ENCODE measurements around the gene MIS18A. TPM values are rescaled to one million over a fixed set of nuclear protein-coding genes. Genes with fewer than 3 reads are reported as not detected.

Gene MIS18A
- polyA plus RNA-seq (15.9 and 21.8 TPM in 2 replicates), polyA minus RNA-seq (7.4 and 10.5 TPM in 2 replicates)

GRCh38 chr21:32278518-32279376, at the start of gene MIS18A:
Gene MIS18A (minus strand): TSS chr21:32279049. CDS start chr21:32279014, 35 bp downstream.
- Histone ChIP-seq H3K4me3 (ENCODE audit: low read length) (peak within 1 kb of the TSS; percentile 95), H3F3A (ENCODE audit: insufficient read depth, low read length, poor library complexity, severe bottlenecking) (no peaks in the 10 kb centered on the region), H3K27ac (ENCODE audit: low read length) (peak within 1 kb of the TSS; percentile 51), H2AFZ (ENCODE audit: low read depth, low read length) (peak within 1 kb of the TSS; percentile 93), H3K9ac (ENCODE audit: low read length) (peak within 1 kb of the TSS; percentile 74), H3K27me3 (ENCODE audit: insufficient read depth, low read depth, low read length) (no peaks in the 10 kb centered on the region), H3K9me3 (ENCODE audit: low read length) (no peaks in the 10 kb centered on the region), H3K36me3 (ENCODE audit: insufficient read depth, low read length) (no peaks in the 10 kb centered on the region), H3K79me2 (replicated peaks; ENCODE audit: insufficient read depth, low read length) (peaks cover 10% of the 10 kb centered on the region), H3K9me2 (ENCODE audit: insufficient read depth, low read length) (no peaks in the 10 kb centered on the region), H4K20me1 (ENCODE audit: insufficient read depth) (no peaks in the 10 kb centered on the region), H3K4me2 (ENCODE audit: low read length) (peak within 1 kb of the TSS; percentile 96)
- TF ChIP-seq SMC3 (conservative IDR thresholded peaks at IDR 0.05; ENCODE audit: poor library complexity): peak; percentile 60
- TF ChIP-seq EZH2 (IDR thresholded peaks at IDR 0.05; ENCODE audit: borderline replicate concordance, insufficient read depth, low read length, poor library complexity, severe bottlenecking): no peak
- peak; percentile 63 for TF ChIP-seq RAD21 (conservative IDR thresholded peaks at IDR 0.05)
- peak; percentile 23 for TF ChIP-seq EP300 (conservative IDR thresholded peaks at IDR 0.05; ENCODE audit: poor library complexity, severe bottlenecking)
- no peak for TF ChIP-seq TAF1 (IDR thresholded peaks at IDR 0.05; ENCODE audit: low read depth)
- peak; percentile 99 for TF ChIP-seq MXI1 (conservative IDR thresholded peaks at IDR 0.05; ENCODE audit: poor library complexity, severe bottlenecking)
- peak; percentile 75 for TF ChIP-seq POLR2AphosphoS5 (IDR thresholded peaks at IDR 0.05)
- peak; percentile 60 for TF ChIP-seq CTCF (IDR thresholded peaks at IDR 0.05; ENCODE audit: poor library complexity, severe bottlenecking)
- peak; percentile 53 for TF ChIP-seq REST (IDR thresholded peaks at IDR 0.05; ENCODE audit: borderline replicate concordance)

- Histone ChIP-seq H3K4me2 (ENCODE audit: low read length) (no peak overlapping the region), H3K36me3 (ENCODE audit: insufficient read depth, low read length) (peaks cover 15% of the 10 kb centered on the region), H3K4me3 (ENCODE audit: low read length) (no peak overlapping the region)
These were observed 49.7 kb upstream of the MIS18A start for GRCh38 chr21:32328595-32328994.

More at GRCh38 chr21:32328595-32328994, 49.7 kb upstream of the MIS18A start:
- no peak overlapping the region for H3K27ac ChIP-seq (ENCODE audit: low read length)
- no peaks in the 10 kb centered on the region for H3F3A ChIP-seq (ENCODE audit: insufficient read depth, low read length, poor library complexity, severe bottlenecking)
- no peak overlapping the region for H3K9ac ChIP-seq (ENCODE audit: low read length)
- no peak for TF ChIP-seq REST (IDR thresholded peaks at IDR 0.05; ENCODE audit: borderline replicate concordance)
- no peak for TF ChIP-seq RAD21 (conservative IDR thresholded peaks at IDR 0.05)
- no peak for TF ChIP-seq POLR2AphosphoS5 (IDR thresholded peaks at IDR 0.05)
- TF ChIP-seq MXI1 (conservative IDR thresholded peaks at IDR 0.05; ENCODE audit: poor library complexity, severe bottlenecking): no peak
- no peak for TF ChIP-seq TAF1 (IDR thresholded peaks at IDR 0.05; ENCODE audit: low read depth)
- no peak for TF ChIP-seq EP300 (conservative IDR thresholded peaks at IDR 0.05; ENCODE audit: poor library complexity, severe bottlenecking)
- no peak for TF ChIP-seq SMC3 (conservative IDR thresholded peaks at IDR 0.05; ENCODE audit: poor library complexity)
- no peak for TF ChIP-seq EZH2 (IDR thresholded peaks at IDR 0.05; ENCODE audit: borderline replicate concordance, insufficient read depth, low read length, poor library complexity, severe bottlenecking)
- H3K9me2 ChIP-seq (ENCODE audit: insufficient read depth, low read length): no peaks in the 10 kb centered on the region
- H4K20me1 ChIP-seq (ENCODE audit: insufficient read depth): no peaks in the 10 kb centered on the region
- no peaks in the 10 kb centered on the region for H3K79me2 ChIP-seq (replicated peaks; ENCODE audit: insufficient read depth, low read length)
- H3K27me3 ChIP-seq (ENCODE audit: insufficient read depth, low read depth, low read length): no peaks in the 10 kb centered on the region
- no peak overlapping the region for H2AFZ ChIP-seq (ENCODE audit: low read depth, low read length)
- no peaks in the 10 kb centered on the region for H3K9me3 ChIP-seq (ENCODE audit: low read length)

Data from neural cell (in vitro differentiated cells).